BLaER1 treated with 17β-estradiol and CSF1 and Interleukin-3, amounts not matched to agents 10 nM and 100 nM (cell line): Measurements from ENCODE around the gene C17orf75.

ENCODE experiments used
- H3K27ac ChIP-seq, 11 experiments: shearing (Covaris generic); formaldehyde crosslinking; 2 replicates each; pipeline ENCODE4 v1.8.1; 2022
- H3K27me3 ChIP-seq, 11 experiments: shearing (Covaris generic); formaldehyde crosslinking; 2 replicates each; pipeline ENCODE4 v1.8.1; 2022
- H3K36me3 ChIP-seq, 11 experiments: shearing (Covaris generic); formaldehyde crosslinking; 2 replicates each; pipeline ENCODE4 v1.8.1; 2022
- H3K4me1 ChIP-seq, 10 experiments: shearing (Covaris generic); formaldehyde crosslinking; 2 replicates each; pipeline ENCODE4 v1.8.1; 2022
- H3K4me2 ChIP-seq, 11 experiments: shearing (Covaris generic); formaldehyde crosslinking; 2 replicates each; pipeline ENCODE4 v1.8.1; 2022
- H3K4me3 ChIP-seq, 10 experiments: shearing (Covaris generic); formaldehyde crosslinking; 2 replicates each; pipeline ENCODE4 v1.8.1; 2022
- H3K9ac ChIP-seq, 11 experiments: shearing (Covaris generic); formaldehyde crosslinking; 2 replicates each; pipeline ENCODE4 v1.8.1; 2022
- H3K9me3 ChIP-seq, 11 experiments: shearing (Covaris generic); formaldehyde crosslinking; replicated peaks in 1 of 11; 2 replicates each; pipeline ENCODE4 v1.8.1; 2022
- H4K20me1 ChIP-seq, 11 experiments: shearing (Covaris generic); formaldehyde crosslinking; 2 replicates each; pipeline ENCODE4 v1.8.1; 2022
- Cebpa-rat ChIP-seq, 11 experiments: shearing (Covaris generic); IDR thresholded peaks; 2 replicates each; pipeline ENCODE4 v1.8.1; 2022

Gene C17orf75

GRCh38 chr17:32283745-32284201 is 58.2 kb downstream of the C17orf75 start:
- Histone ChIP-seq H3K9me3 (no peaks in the 10 kb centered on the region), H4K20me1 (peaks cover 0 to 6% (median 0%) of the 10 kb centered on the region in 11 experiments; a peak in 1 of 22 replicates), H3K4me2 (peak overlapping the region; percentile 69 to 89 (median 84))

GRCh38 chr17:32281011-32281451 is 60.9 kb downstream of the C17orf75 start:
- H3K4me2 ChIP-seq: no peak overlapping the region
- no peak for TF ChIP-seq Cebpa-rat (IDR thresholded peaks at IDR 0.05)
- H3K4me3 ChIP-seq: no peak overlapping the region

More at GRCh38 chr17:32283745-32284201, 58.2 kb downstream of the C17orf75 start:
- no peaks in the 10 kb centered on the region for H3K36me3 ChIP-seq
- H3K9ac ChIP-seq: peak overlapping the region in 8 of 11 experiments; percentile 16 to 30 (median 26); a peak in 7 of 22 replicates
- no peak for TF ChIP-seq Cebpa-rat (IDR thresholded peaks at IDR 0.05)
- H3K27me3 ChIP-seq: peaks cover 0 to 16% (median 0%) of the 10 kb centered on the region in 11 experiments; a peak in 4 of 22 replicates
- H3K4me1 ChIP-seq: peaks cover 38 to 59% (median 56%) of the 10 kb centered on the region in 10 experiments
- peak overlapping the region in 3 of 11 experiments; percentile 24 to 38 (median 37); a peak in 3 of 22 replicates for H3K27ac ChIP-seq
- H3K4me3 ChIP-seq: peak overlapping the region in 2 of 10 experiments; percentile 22 to 31; a peak in 1 of 20 replicates

GRCh38 chr17:32279891-32280716 is 61.9 kb downstream of the C17orf75 start:
- peaks cover 27 to 50% (median 45%) of the 10 kb centered on the region in 10 experiments for H3K4me1 ChIP-seq
- no peaks in the 10 kb centered on the region for H3K9me3 ChIP-seq
- peaks cover 0 to 13% (median 0%) of the 10 kb centered on the region in 11 experiments; a peak in 4 of 22 replicates for H3K27me3 ChIP-seq
- no peaks in the 10 kb centered on the region for H3K36me3 ChIP-seq
- H3K4me3 ChIP-seq: no peak overlapping the region
- no peak overlapping the region for H3K4me2 ChIP-seq
- H3K27ac ChIP-seq: no peak overlapping the region
- TF ChIP-seq Cebpa-rat (IDR thresholded peaks at IDR 0.05): no peak
- H4K20me1 ChIP-seq: peaks cover 0 to 29% (median 0%) of the 10 kb centered on the region in 11 experiments; a peak in 5 of 22 replicates
- no peak overlapping the region for H3K9ac ChIP-seq

More at GRCh38 chr17:32281011-32281451, 60.9 kb downstream of the C17orf75 start:
- Histone ChIP-seq H4K20me1 (peaks cover 0 to 20% (median 0%) of the 10 kb centered on the region in 11 experiments; a peak in 4 of 22 replicates), H3K4me1 (peaks cover 23 to 50% (median 45%) of the 10 kb centered on the region in 10 experiments), H3K27ac (no peak overlapping the region), H3K9ac (no peak overlapping the region), H3K36me3 (no peaks in the 10 kb centered on the region), H3K9me3 (no peaks in the 10 kb centered on the region), H3K27me3 (peaks cover 0 to 16% (median 0%) of the 10 kb centered on the region in 11 experiments; a peak in 4 of 22 replicates)

GRCh38 chr17:32278815-32279214 is 63.2 kb downstream of the C17orf75 start:
- Histone ChIP-seq H4K20me1 (peaks cover 0 to 32% (median 0%) of the 10 kb centered on the region in 11 experiments; a peak in 5 of 22 replicates), H3K4me2 (no peak overlapping the region), H3K9ac (no peak overlapping the region), H3K27me3 (peaks cover 0 to 6% (median 0%) of the 10 kb centered on the region in 11 experiments; a peak in 2 of 22 replicates), H3K27ac (no peak overlapping the region), H3K36me3 (no peaks in the 10 kb centered on the region), H3K9me3 (no peaks in the 10 kb centered on the region), H3K4me1 (peaks cover 28 to 46% (median 44%) of the 10 kb centered on the region in 10 experiments), H3K4me3 (no peak overlapping the region)
- no peak for TF ChIP-seq Cebpa-rat (IDR thresholded peaks at IDR 0.05)
